C4-2B (cell line): ENCODE results near the gene GALNT8.

Source experiments
- ZFX ChIP-seq: fragments of 450-650 bp; IDR thresholded peaks from 2 replicates; pipeline ENCODE4 v1.6.1; 2017
- TF ChIP-seq, protein P1 (sequence below): fragments of 450-650 bp; conservative IDR thresholded peaks from 2 replicates; pipeline ENCODE4 v1.5.1; 2017; ENCODE audit warnings: mild to moderate bottlenecking

DNA sequence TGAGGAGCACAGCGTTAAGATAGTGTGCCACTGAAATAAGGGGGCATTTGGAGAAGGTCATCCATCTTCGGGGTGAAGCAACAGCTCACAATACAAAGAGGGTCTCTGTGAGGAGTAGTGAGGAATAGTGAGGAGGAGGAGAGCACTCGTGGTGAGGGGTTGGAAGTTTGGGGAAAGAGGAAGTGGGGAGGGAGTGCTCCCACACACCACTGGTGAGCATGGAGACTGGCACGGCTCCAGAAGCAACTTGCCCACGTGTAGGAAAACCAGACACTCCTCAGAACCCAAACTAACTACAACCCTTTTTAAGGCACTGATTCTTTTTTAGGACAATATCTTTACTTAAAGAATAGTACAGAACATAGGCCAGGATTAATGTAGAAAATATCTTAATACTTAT, 48.9 kb downstream of the GALNT8 start:
- TF ChIP-seq, protein P1, sequence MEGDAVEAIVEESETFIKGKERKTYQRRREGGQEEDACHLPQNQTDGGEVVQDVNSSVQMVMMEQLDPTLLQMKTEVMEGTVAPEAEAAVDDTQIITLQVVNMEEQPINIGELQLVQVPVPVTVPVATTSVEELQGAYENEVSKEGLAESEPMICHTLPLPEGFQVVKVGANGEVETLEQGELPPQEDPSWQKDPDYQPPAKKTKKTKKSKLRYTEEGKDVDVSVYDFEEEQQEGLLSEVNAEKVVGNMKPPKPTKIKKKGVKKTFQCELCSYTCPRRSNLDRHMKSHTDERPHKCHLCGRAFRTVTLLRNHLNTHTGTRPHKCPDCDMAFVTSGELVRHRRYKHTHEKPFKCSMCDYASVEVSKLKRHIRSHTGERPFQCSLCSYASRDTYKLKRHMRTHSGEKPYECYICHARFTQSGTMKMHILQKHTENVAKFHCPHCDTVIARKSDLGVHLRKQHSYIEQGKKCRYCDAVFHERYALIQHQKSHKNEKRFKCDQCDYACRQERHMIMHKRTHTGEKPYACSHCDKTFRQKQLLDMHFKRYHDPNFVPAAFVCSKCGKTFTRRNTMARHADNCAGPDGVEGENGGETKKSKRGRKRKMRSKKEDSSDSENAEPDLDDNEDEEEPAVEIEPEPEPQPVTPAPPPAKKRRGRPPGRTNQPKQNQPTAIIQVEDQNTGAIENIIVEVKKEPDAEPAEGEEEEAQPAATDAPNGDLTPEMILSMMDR: no peak
- TF ChIP-seq ZFX: no peak
